IMR-90 (cell line): ENCODE results near the gene RNF223. TPM values are rescaled to one million over a fixed set of nuclear protein-coding genes. Genes with fewer than 3 reads are reported as not detected.

Source experiments
- ATAC-seq: fragments of 200-7000 bp; cut with Tn5 transposase; 2 replicates; pipeline ENCODE4 v1.9.1; 2020; ENCODE audit warnings: low read depth, mild to moderate bottlenecking, moderate library complexity
- BruUV-seq: library from RNA; stranded (reverse); fragments of 400-500 nt; replicated peaks from 2 replicates; lab custom pipeline; 2021; lab: Mats Ljungman, UMichigan
- CTCF ChIA-PET: fragments of 300-600 bp; formaldehyde crosslinking; extraction: SDS; loops from one replicate; lab custom pipeline; 2021; ENCODE audit warnings: antibody characterized with exemption; lab: Yijun Ruan, JAX
- POLR2A ChIA-PET: fragments of 300-600 bp; sonication (Branson Sonifier 250); formaldehyde crosslinking; loops from one replicate; lab custom pipeline; 2022; ENCODE audit warnings: antibody characterized with exemption; ENCODE audit not compliant: unreplicated experiment; lab: Charles Lee
- DNase-seq: peaks from one replicate; pipeline ENCODE4 v3.0.0; 2013
- H2AFZ ChIP-seq: replicated peaks from 2 replicates; pipeline ENCODE3; 2013; ENCODE audit warnings: low read length, mild to moderate bottlenecking; ENCODE audit not compliant: poor library complexity
- H2AK5ac ChIP-seq: 2 replicates; pipeline ENCODE4 v1.6.1; 2013; ENCODE audit warnings: low read depth, low read length, inconsistent platforms
- H2AK9ac ChIP-seq: replicated peaks from 2 replicates; pipeline ENCODE3; 2013; ENCODE audit warnings: mild to moderate bottlenecking, low read depth, low read length, moderate library complexity; ENCODE audit not compliant: poor library complexity
- H2BK120ac ChIP-seq: 2 replicates; pipeline ENCODE4 v1.6.1; 2013; ENCODE audit warnings: low read depth, low read length, inconsistent platforms
- H2BK15ac ChIP-seq: 3 replicates; pipeline ENCODE4 v1.6.1; 2013; ENCODE audit warnings: low read depth, low read length, inconsistent platforms
- H2BK20ac ChIP-seq: 2 replicates; pipeline ENCODE4 v1.6.1; 2013; ENCODE audit warnings: low read depth, mild to moderate bottlenecking, inconsistent platforms, low read length, moderate library complexity
- H2BK5ac ChIP-seq: 2 replicates; pipeline ENCODE4 v1.6.1; 2013; ENCODE audit warnings: mild to moderate bottlenecking, low read depth, low read length, inconsistent platforms; ENCODE audit not compliant: poor library complexity, severe bottlenecking
- H3K14ac ChIP-seq: replicated peaks from 2 replicates; pipeline ENCODE4 v1.6.1; 2013; ENCODE audit warnings: low read depth, low read length, inconsistent platforms
- H3K18ac ChIP-seq: 2 replicates; pipeline ENCODE4 v1.6.1; 2013; ENCODE audit warnings: low read depth, low read length, control low read depth
- H3K23ac ChIP-seq: 2 replicates; pipeline ENCODE4 v1.6.1; 2013; ENCODE audit warnings: low read depth, low read length, inconsistent platforms
- H3K27ac ChIP-seq: 2 replicates; pipeline ENCODE4 v1.5.1; 2013; ENCODE audit warnings: mild to moderate bottlenecking, control low read depth, low read length; ENCODE audit not compliant: insufficient read depth
- H3K27me3 ChIP-seq: 2 replicates; pipeline ENCODE4 v1.6.1; 2013; ENCODE audit warnings: low read length; ENCODE audit not compliant: control insufficient read depth, insufficient read depth
- H3K36me3 ChIP-seq: 2 replicates; pipeline ENCODE4 v1.6.1; 2013; ENCODE audit warnings: low read length, mixed read lengths; ENCODE audit not compliant: control insufficient read depth, insufficient read depth
- H3K4ac ChIP-seq: 2 replicates; pipeline ENCODE4 v1.6.1; 2013; ENCODE audit warnings: low read depth, low read length, inconsistent platforms
- H3K4me1 ChIP-seq: 2 replicates; pipeline ENCODE4 v1.6.1; 2013; ENCODE audit warnings: low read length, mixed read lengths; ENCODE audit not compliant: control insufficient read depth, insufficient read depth
- H3K4me2 ChIP-seq: 2 replicates; pipeline ENCODE4 v1.6.1; 2013; ENCODE audit warnings: low read depth, mild to moderate bottlenecking, control low read depth, low read length, moderate library complexity
- H3K4me3 ChIP-seq: 2 replicates; pipeline ENCODE4 v1.5.1; 2013; ENCODE audit warnings: low read depth, mild to moderate bottlenecking, control low read depth, low read length, moderate library complexity; ENCODE audit not compliant: insufficient read depth
- H3K56ac ChIP-seq: 2 replicates; pipeline ENCODE4 v1.6.1; 2013; ENCODE audit warnings: low read length, inconsistent platforms; ENCODE audit not compliant: insufficient read depth; ENCODE audit errors: extremely low read depth
- H3K79me1 ChIP-seq, 2 experiments: 2 replicates each; pipeline ENCODE4 v1.6.1; 2013; ENCODE audit warnings: low read length in 2 of 2, inconsistent platforms in 1 of 2, low read depth in 1 of 2
- H3K9ac ChIP-seq: 2 replicates; pipeline ENCODE4 v1.6.1; 2013; ENCODE audit warnings: low read depth, low read length, control low read depth
- H3K9me1 ChIP-seq: 2 replicates; pipeline ENCODE4 v1.6.1; 2013; ENCODE audit warnings: low read length, inconsistent platforms; ENCODE audit not compliant: insufficient read depth
- H3K9me3 ChIP-seq: 2 replicates; pipeline ENCODE4 v1.6.1; 2013; ENCODE audit warnings: low read length; ENCODE audit not compliant: control insufficient read depth, insufficient read depth
- H4K20me1 ChIP-seq: 2 replicates; pipeline ENCODE4 v1.6.1; 2013; ENCODE audit warnings: low read length, inconsistent platforms; ENCODE audit not compliant: insufficient read depth
- H4K5ac ChIP-seq: 2 replicates; pipeline ENCODE4 v1.6.1; 2013; ENCODE audit warnings: mild to moderate bottlenecking, low read depth, low read length, control low read depth
- H4K8ac ChIP-seq, 2 experiments: 2 replicates each; pipeline ENCODE4 v1.6.1; 2013; ENCODE audit warnings: low read depth in 2 of 2, low read length in 2 of 2, control low read depth in 1 of 2, inconsistent platforms in 1 of 2
- H4K91ac ChIP-seq: 2 replicates; pipeline ENCODE4 v1.6.1; 2013; ENCODE audit warnings: low read depth, low read length, inconsistent platforms; ENCODE audit not compliant: insufficient read depth
- CEBPB ChIP-seq: IDR thresholded peaks from 2 replicates; pipeline ENCODE4 v1.6.1; 2012; ENCODE audit warnings: low read depth, low read length, improper control_type of control experiment
- CHD1 ChIP-seq: IDR thresholded peaks from 2 replicates; pipeline ENCODE4 v1.6.1; 2012; ENCODE audit warnings: low read depth, low read length, improper control_type of control experiment
- CTCF ChIP-seq: conservative IDR thresholded peaks from 2 replicates; pipeline ENCODE4 v1.5.1; 2012; ENCODE audit warnings: mild to moderate bottlenecking, low read depth, low read length, improper control_type of control experiment
- ELK1 ChIP-seq: fragments of 150-350 bp; IDR thresholded peaks from 2 replicates; pipeline ENCODE4 v1.6.1; 2016; ENCODE audit warnings: low read depth, mild to moderate bottlenecking, low read length, moderate library complexity, borderline replicate concordance
- FOS ChIP-seq: fragments of 150-350 bp; IDR thresholded peaks from 2 replicates; pipeline ENCODE4 v1.6.1; 2016; ENCODE audit warnings: low read depth, low read length
- MAZ ChIP-seq: IDR thresholded peaks from 2 replicates; pipeline ENCODE4 v1.6.1; 2012; ENCODE audit warnings: low read depth, mild to moderate bottlenecking, low read length, improper control_type of control experiment, moderate library complexity, borderline replicate concordance
- MXI1 ChIP-seq: IDR thresholded peaks from 2 replicates; pipeline ENCODE4 v1.6.1; 2012; ENCODE audit warnings: low read depth, mild to moderate bottlenecking, low read length, moderate library complexity, borderline replicate concordance
- NFE2L2 ChIP-seq: fragments of 150-350 bp; IDR thresholded peaks from 2 replicates; pipeline ENCODE4 v1.6.1; 2016; ENCODE audit warnings: low read depth, mild to moderate bottlenecking, low read length
- POLR2A ChIP-seq: IDR thresholded peaks from 2 replicates; pipeline ENCODE4 v1.6.1; 2012; ENCODE audit warnings: mild to moderate bottlenecking, low read depth, low read length
- RAD21 ChIP-seq: IDR thresholded peaks from 2 replicates; pipeline ENCODE4 v1.6.1; 2012; ENCODE audit warnings: low read length, improper control_type of control experiment
- RCOR1 ChIP-seq: IDR thresholded peaks from 2 replicates; pipeline ENCODE4 v1.6.1; 2012; ENCODE audit warnings: mild to moderate bottlenecking, low read length, improper control_type of control experiment; ENCODE audit not compliant: insufficient replicate concordance
- RFX5 ChIP-seq: IDR thresholded peaks from 2 replicates; pipeline ENCODE4 v1.8.0; 2012; ENCODE audit warnings: low read depth, mild to moderate bottlenecking, low read length, moderate library complexity
- SMC3 ChIP-seq: fragments of 150-350 bp; IDR thresholded peaks from 2 replicates; pipeline ENCODE4 v1.6.1; 2016; ENCODE audit warnings: low read depth, mild to moderate bottlenecking, antibody characterized with exemption, low read length, moderate library complexity
- USF2 ChIP-seq: fragments of 150-350 bp; IDR thresholded peaks from 2 replicates; pipeline ENCODE4 v1.6.1; 2017; ENCODE audit warnings: mild to moderate bottlenecking, antibody characterized with exemption, low read length, low read depth
- WGBS, 2 experiments: methylation state at CpG; one replicate each; pipeline versions ENCODE4 v1.1.5 to v1.1.7; 2013; ENCODE audit warnings: missing lambda C conversion rate in 2 of 2; ENCODE audit not compliant: insufficient read length in 1 of 2; ENCODE audit errors: extremely low coverage in 2 of 2; 5-methylcytosine and 5-hydroxymethylcytosine counted together
- dilution Hi-C: fragments of 300-500 bp; cut with HindIII; formaldehyde crosslinking; loops from one replicate; pipeline ENCODE4 v1.14.3; 2018; ENCODE audit warnings: low sequenced_read_pairs; ENCODE audit not compliant: unreplicated experiment
- in situ Hi-C: fragments of 300-500 bp; cut with MboI; formaldehyde crosslinking; loops from 3 replicates; pipeline ENCODE4 v1.14.3; 2019; ENCODE audit warnings: low sequenced_read_pairs, inconsistent platforms, mixed read lengths
- intact Hi-C: fragments of 100-400 bp; cut with micrococcal nuclease; formaldehyde crosslinking; loops from 2 replicates; pipeline ENCODE4 v1.10.0; 2022
- polyA plus RNA-seq, 3 experiments: library from polyadenylated mRNA; depleted of rRNA; stranded (reverse); fragments of >200 nt; gene quantifications; 2 replicates each; pipeline ENCODE4 v1.2.3, GENCODE V29; 2012; ENCODE audit warnings: low replicate concordance in 1 of 3
- total RNA-seq: library from RNA; depleted of rRNA; stranded (reverse); fragments of >200 nt; gene quantifications from 2 replicates; pipeline ENCODE4 v1.2.3, GENCODE V29; 2012

The RNF223 gene
- total and polyA plus RNA-seq, 2 of the 4 experiments (the other 2 are of a cell fraction), result not detected

GRCh38 chr1:1082239-1082775 is 8.2 kb upstream of the RNF223 start:
- peaks cover 11% of the 10 kb centered on the region for H3K4me1 ChIP-seq
- no peak overlapping the region for H3K9ac ChIP-seq
- H4K8ac ChIP-seq, result no peak overlapping the region
- ChIA-PET POLR2A (no interaction called here), CTCF (no interaction called here)
- no peak overlapping the region for H2AFZ ChIP-seq
- no peak overlapping the region for H3K56ac ChIP-seq
- intact Hi-C loops (no loop called here), in situ Hi-C loops (no loop called here), dilution Hi-C loops (no loop called here)
- no peak overlapping the region for H2BK5ac ChIP-seq
- no peak overlapping the region for H4K91ac ChIP-seq
- BruUV-seq, result no TSS peak
- no peak overlapping the region for H3K4me2 ChIP-seq
- no peaks in the 10 kb centered on the region for H3K79me1 ChIP-seq
- no peak overlapping the region for H2BK120ac ChIP-seq
- 95% methylated on average over 14 of the region's 27 CpGs; no CpG with 5 or more reads in 1 of the 2 experiments for WGBS, 2 experiments
- no peaks in the 10 kb centered on the region for H3K27me3 ChIP-seq
- no peak overlapping the region for H4K5ac ChIP-seq
- no peak for TF ChIP-seq CHD1
- no peak for TF ChIP-seq USF2
- no peak for TF ChIP-seq ELK1
- no peak for TF ChIP-seq POLR2A
- TF ChIP-seq RCOR1, result no peak
- no peak for TF ChIP-seq MXI1
- no peak for TF ChIP-seq MAZ
- TF ChIP-seq RAD21, result no peak
- no peak for TF ChIP-seq NFE2L2
- no peak for TF ChIP-seq CEBPB
- TF ChIP-seq CTCF, result no peak
- no peak for TF ChIP-seq SMC3
- TF ChIP-seq FOS, result no peak
- no peak for TF ChIP-seq RFX5
- H3K18ac ChIP-seq, result no peak overlapping the region
- H2AK9ac ChIP-seq, result no peak overlapping the region
- no peak overlapping the region for H3K14ac ChIP-seq
- H2AK5ac ChIP-seq, result no peak overlapping the region
- H3K9me1 ChIP-seq, result no peaks in the 10 kb centered on the region
- no peak overlapping the region for H3K23ac ChIP-seq
- H3K4ac ChIP-seq, result no peak overlapping the region
- no peak overlapping the region for H2BK15ac ChIP-seq
- peaks cover 3% of the 10 kb centered on the region for H4K20me1 ChIP-seq
- no peaks in the 10 kb centered on the region for H3K9me3 ChIP-seq
- H3K27ac ChIP-seq, result no peak overlapping the region
- H2BK20ac ChIP-seq, result no peak overlapping the region
- no peak overlapping the region for H3K4me3 ChIP-seq
- no peak for DNase-seq
- no peak for ATAC-seq
- H3K36me3 ChIP-seq, result peaks cover 4% of the 10 kb centered on the region
